ENCODE results near the gene WDR70.

DNA sequence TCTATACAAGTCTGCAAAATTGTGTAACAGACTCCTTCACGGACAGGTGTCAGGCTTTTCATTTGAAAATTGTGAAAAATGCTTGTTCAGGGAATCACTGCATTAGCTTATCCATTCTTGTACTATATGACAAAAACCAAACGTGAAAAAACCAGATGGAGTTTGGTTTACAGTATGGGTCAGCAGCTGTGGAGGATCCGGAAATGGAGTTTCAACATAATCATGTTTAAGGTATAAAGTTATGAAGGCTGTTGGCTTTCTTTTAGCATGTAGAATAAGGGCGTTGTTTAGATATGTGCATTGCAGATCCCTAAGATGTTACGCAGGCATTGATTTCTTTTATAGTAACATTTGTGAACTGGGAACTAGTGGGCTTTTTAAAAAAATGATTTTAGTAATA is 336.9 kb downstream of the WDR70 start:
- TF ChIP-seq ZNF70 (CRISPR knock-in tag; IDR thresholded peaks at IDR 0.05) (no peak), ZFP30 (CRISPR knock-in tag; IDR thresholded peaks at IDR 0.05) (no peak), PPARA (CRISPR knock-in tag; IDR thresholded peaks at IDR 0.05; ENCODE audit: borderline replicate concordance) (no peak), ESRRG (CRISPR knock-in tag; IDR thresholded peaks at IDR 0.05) (no peak), ZFP3 (CRISPR knock-in tag; IDR thresholded peaks at IDR 0.05) (no peak)
- TF ChIP-seq, protein P1, sequence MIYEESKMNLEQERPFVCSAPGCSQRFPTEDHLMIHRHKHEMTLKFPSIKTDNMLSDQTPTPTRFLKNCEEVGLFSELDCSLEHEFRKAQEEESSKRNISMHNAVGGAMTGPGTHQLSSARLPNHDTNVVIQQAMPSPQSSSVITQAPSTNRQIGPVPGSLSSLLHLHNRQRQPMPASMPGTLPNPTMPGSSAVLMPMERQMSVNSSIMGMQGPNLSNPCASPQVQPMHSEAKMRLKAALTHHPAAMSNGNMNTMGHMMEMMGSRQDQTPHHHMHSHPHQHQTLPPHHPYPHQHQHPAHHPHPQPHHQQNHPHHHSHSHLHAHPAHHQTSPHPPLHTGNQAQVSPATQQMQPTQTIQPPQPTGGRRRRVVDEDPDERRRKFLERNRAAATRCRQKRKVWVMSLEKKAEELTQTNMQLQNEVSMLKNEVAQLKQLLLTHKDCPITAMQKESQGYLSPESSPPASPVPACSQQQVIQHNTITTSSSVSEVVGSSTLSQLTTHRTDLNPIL (CRISPR knock-in tag; IDR thresholded peaks at IDR 0.05; ENCODE audit: low read depth): no peak
- TF ChIP-seq, protein P2, sequence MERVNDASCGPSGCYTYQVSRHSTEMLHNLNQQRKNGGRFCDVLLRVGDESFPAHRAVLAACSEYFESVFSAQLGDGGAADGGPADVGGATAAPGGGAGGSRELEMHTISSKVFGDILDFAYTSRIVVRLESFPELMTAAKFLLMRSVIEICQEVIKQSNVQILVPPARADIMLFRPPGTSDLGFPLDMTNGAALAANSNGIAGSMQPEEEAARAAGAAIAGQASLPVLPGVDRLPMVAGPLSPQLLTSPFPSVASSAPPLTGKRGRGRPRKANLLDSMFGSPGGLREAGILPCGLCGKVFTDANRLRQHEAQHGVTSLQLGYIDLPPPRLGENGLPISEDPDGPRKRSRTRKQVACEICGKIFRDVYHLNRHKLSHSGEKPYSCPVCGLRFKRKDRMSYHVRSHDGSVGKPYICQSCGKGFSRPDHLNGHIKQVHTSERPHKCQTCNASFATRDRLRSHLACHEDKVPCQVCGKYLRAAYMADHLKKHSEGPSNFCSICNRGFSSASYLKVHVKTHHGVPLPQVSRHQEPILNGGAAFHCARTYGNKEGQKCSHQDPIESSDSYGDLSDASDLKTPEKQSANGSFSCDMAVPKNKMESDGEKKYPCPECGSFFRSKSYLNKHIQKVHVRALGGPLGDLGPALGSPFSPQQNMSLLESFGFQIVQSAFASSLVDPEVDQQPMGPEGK (CRISPR knock-in tag; IDR thresholded peaks at IDR 0.05; ENCODE audit: borderline replicate concordance): no peak
